Bone marrow (tissue), 2 donors: ENCODE results near the gene EGR2.
A peak's percentile ranks its signal among the peaks of the same experiment; 100 is the strongest.

ENCODE experiments used
- DNase-seq, 2 donors: peaks; one replicate each; lab custom pipeline; 2025; lab: John Stamatoyannopoulos, UW

Gene EGR2

GRCh38 chr10:62816331-62817120, at the start of gene EGR2:
Gene EGR2 (minus strand): TSS chr10:62816366. CDS start chr10:62816029, 337 bp downstream.
- DNase-seq: peak; percentile 84 to 86

GRCh38 chr10:62862447-62862846, 46.3 kb upstream of the EGR2 start:
- no peak for DNase-seq

- no peak for DNase-seq
Measured at GRCh38 chr10:62861507-62861906, 45.3 kb upstream of the EGR2 start.

- no peak for DNase-seq
Measured at GRCh38 chr10:62860946-62861345, 44.8 kb upstream of the EGR2 start.

- DNase-seq: no peak
Measured at GRCh38 chr10:62858364-62858763, 42.2 kb upstream of the EGR2 start.

- DNase-seq: no peak
Measured at GRCh38 chr10:62856021-62856420, 39.9 kb upstream of the EGR2 start.

- DNase-seq: peak in 1 of 2 donors; percentile 25
Measured at GRCh38 chr10:62853710-62854109, 37.5 kb upstream of the EGR2 start.

- DNase-seq: no peak
Measured at GRCh38 chr10:62852961-62853702, 37.0 kb upstream of the EGR2 start.

GRCh38 chr10:62851442-62851841, 35.3 kb upstream of the EGR2 start:
- DNase-seq: no peak

- DNase-seq: no peak
Measured at GRCh38 chr10:62850646-62851045, 34.5 kb upstream of the EGR2 start.

GRCh38 chr10:62847433-62847832, 31.3 kb upstream of the EGR2 start:
- no peak for DNase-seq

- DNase-seq: no peak
Measured at GRCh38 chr10:62844280-62845011, 28.3 kb upstream of the EGR2 start.

GRCh38 chr10:62843600-62843999, 27.4 kb upstream of the EGR2 start:
- no peak for DNase-seq

GRCh38 chr10:62842983-62843382, 26.8 kb upstream of the EGR2 start:
- no peak for DNase-seq

- DNase-seq: no peak
Measured at GRCh38 chr10:62839590-62839989, 23.4 kb upstream of the EGR2 start.

GRCh38 chr10:62831346-62831745, 15.2 kb upstream of the EGR2 start:
- no peak for DNase-seq

GRCh38 chr10:62830679-62831078, 14.5 kb upstream of the EGR2 start:
- DNase-seq: no peak

- DNase-seq: no peak
Measured at GRCh38 chr10:62829622-62830021, 13.5 kb upstream of the EGR2 start.

- DNase-seq: no peak
Measured at GRCh38 chr10:62826273-62826672, 10.1 kb upstream of the EGR2 start.

GRCh38 chr10:62820586-62820985, 4.4 kb upstream of the EGR2 start:
- no peak for DNase-seq

GRCh38 chr10:62819141-62819920, 3.2 kb upstream of the EGR2 start:
- DNase-seq: no peak
